Amniotic epithelial cell (primary cell): Measurements from ENCODE around the gene JCHAIN.
"Not testable (repeated sequence)": the region's sequence is repeated elsewhere in the genome, so short reads cannot be mapped to it uniquely, and the experiment has no call there.

Experiments
- DNase-seq: peaks from one replicate; pipeline ENCODE4 v3.0.0-alpha.2; 2010; ENCODE audit warnings: low read depth

Gene JCHAIN

DNA sequence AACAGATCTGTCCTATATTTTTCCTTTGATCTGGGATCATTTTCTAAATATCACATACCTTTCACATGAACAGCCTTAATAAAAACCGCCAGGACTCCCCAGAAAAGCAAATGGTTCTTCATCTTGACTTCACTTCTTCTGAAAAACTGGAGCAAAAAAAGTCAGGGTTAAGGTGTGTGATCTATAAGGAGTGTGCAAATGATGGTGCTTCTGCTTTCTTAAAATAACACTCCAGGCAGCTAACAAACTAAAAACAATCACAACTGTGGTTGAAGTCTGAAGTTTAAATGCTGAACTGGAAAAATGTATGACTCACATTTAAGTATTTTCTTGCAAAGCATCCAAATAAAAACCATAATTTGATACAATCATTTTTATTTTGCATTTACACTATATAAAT lies at the start of gene JCHAIN:
JCHAIN (minus strand) TSS at position 140 of the 400 bp plus-strand sequence; CDS start at position 122, 18 bp downstream.
- DNase-seq = no peak

DNA sequence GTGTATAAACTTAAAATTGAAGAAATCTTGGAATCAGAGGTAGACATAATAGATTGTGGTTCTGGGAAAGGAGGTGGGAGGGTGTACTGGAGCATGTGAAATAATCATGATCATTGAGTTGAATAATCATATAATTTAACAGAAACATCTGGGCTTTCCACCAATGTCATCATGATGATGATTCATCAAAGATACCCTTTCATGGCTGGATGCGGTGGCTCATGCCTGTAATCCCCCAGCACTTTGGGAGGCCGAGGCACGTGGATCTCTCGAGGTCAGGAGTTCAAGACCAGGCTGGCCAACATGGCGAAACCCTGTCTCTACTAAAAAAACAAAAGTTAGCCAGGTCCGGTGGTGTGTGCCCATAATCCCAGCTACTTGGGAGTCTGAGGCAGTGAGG lies 48.8 kb upstream of the JCHAIN start:
- DNase-seq = peak; percentile 30

DNA sequence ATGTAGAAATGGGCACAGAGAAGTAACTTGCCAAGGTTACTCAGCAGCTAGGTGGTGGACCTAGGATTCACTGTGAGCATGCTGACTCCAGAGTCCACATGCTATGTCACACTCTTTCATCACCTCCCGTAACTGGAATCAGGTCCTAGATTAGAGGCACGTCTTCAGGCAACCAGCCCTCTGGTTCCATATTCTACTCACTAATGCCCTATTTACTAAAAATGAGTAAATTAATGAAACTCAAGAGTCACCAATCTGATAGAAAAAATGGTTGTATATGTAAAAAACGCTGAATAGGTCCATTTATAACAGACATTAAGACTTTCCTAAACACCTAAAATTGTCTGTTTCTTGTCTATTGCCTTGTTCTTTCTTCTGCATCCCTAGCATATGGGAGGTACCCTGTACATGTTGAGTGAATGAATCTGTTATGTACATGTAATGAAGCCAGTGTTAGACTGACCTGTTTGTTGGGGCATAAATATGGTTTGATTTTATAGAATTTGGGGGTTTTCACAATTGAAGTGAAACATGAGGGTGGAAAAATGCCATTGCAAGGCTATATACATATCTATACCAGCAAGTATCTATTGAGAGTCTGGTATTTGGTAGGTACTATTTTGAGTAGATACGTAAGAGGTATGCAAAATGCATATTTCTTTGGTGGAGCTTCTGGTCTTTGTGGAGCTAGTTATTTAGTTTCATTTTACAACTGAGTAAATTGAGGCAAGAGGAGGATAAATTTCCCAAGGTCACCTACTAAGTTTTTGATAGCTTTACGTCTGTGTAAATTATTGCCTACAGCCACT lies 48.0 kb upstream of the JCHAIN start:
- DNase-seq = peak; percentile 36

DNA sequence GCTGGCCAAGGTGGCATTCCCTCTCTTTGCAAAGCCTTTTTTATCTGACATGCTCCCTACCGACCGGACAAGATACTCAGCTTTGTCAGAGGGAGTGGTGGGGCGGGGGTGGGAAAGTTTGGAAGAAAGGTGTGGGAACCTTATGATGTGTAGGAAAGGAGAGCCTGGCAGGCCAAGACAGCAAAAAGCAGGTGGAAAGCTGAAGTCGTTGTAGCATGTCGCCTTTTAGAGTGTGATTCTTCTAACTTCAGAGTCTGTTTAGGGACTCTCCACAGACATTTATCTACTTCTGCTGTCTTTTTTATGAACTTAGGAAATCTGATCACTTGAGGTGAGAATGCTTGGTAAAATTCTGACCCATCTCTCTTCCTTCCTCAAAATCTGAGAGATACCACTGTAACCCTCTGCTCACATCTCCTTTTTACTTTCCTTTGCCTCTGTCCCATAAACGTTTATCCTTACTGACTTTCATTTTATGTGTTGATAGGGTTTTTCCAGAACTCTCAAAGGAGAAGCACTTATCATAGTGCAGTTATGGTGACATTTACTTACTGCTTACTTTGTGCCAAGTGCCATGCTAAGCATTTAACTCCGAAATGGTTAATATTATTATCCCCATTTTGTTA lies 47.3 kb upstream of the JCHAIN start:
- DNase-seq = no peak

DNA sequence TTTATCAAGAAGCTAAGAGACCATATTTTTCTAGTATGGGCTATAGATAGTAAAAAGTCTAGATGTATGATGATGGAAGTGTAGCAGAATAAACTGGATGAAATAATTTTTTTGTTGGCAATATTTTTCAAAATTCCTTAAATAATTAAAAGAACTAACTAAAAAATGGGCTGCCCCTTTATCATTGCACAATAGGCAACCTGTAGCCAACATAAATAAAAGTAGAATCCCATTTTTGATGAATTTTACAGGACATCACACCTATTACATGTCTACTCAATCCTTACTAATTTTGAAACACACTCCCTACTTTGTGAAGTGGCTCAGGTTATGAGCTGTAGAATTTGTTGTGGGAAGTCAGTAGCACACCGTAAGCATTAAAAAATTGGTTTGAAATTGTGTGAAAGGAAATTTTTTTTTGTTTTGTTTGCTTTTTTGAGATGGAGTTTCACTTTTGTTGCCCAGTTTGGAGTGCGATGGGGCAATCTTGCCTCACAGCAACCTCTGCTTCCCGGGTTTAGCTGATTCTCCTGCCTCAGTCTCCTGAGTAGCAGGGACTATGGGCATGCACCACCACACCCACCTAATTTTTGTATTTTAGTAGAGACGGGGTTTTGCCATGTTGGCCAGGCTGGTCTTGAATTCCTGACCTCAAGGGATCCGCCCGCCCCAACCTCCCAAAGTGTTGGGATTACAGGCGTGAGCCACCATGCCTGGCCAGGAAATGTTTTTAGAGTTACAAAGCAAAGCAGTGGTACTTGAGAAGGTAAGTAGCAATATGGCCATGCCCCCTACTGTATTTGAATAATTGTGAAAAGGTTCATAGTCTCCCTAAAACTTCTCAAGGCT lies 46.5 kb upstream of the JCHAIN start:
- no peak for DNase-seq

DNA sequence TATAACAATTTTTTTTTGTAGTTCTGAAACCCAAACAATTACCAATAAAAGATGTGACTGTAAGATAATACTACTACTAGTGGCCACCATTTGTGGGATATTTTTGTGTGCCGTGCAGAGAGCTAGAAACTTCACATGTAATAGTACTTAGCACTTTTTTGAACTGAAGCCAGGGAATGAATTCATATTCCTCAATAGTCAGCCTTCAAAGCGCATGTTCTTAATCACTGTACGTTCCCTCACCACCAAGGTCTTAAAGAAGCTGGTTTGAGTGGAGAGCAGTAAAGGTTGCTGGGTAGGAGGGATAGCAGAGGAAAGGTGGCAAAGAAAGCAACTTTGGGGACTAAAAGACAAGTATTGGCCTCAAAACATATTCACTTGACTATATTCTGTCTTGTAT lies 45.8 kb upstream of the JCHAIN start:
- DNase-seq = no peak

DNA sequence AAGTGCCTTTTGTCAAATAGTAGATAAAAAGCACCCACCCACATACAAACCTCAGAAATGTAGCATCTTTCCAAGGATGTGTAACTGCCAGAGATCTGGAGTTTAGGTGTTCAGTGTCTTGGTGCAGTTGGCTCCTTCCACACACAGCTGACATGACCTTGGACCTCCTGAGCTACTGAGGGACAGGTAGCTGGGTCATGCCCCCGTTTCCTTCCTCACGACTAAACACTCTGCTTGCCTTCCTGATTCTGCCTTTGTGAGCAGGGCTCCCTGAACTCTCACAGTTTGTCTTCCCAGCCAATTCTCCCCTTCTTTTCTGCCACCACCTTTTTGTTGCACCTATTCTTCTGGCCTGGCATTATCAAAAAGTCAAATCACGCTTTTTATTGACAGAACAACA lies 45.3 kb upstream of the JCHAIN start:
- no peak for DNase-seq

DNA sequence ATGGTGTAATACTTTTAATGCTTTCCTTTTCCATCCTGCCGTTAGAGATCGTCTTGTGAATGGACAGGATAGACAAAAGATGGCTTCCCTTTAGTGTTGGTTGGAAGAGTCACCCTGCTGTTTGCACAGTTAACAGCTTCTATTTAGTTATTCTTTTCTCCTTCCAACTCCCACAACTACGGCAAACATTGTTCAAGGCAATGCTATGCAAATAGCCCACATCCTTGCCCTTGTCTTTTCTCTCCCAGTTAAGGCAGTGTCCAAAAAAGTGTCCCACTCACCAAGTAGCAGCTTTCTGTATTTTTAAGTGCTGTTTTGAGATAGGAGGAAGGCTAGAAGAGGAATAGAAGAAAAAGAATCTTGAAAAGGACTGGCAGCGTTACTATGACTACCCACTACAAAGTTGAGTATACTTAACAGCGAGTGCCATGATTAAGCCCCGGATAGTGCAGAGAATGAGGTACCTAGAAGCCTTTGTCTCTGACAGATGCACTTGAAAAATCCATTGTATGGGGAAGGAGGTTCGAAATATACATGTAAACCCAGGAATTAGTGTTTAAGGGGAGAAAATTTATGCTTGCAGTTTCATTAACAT lies 43.4 kb upstream of the JCHAIN start:
- DNase-seq = no peak

DNA sequence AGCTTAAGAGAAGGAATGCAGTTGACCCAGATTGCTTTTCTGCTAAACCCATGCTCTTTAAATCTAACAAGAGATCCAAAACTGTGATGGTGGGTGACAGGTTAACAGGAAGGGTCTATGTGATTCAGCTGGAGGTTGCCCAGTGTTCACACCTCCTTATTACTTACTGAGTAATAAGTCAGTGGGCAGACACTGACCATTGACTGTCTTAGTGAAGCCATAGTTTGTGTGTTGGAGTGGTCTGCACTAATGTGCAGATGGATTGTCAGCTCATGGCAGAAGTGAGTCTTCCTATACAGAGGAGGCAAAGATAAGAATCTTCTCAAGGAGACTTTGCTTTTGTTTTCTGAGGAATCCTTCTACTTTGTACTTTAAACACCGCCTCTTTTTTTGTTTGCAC lies 40.2 kb upstream of the JCHAIN start:
- DNase-seq = no peak

DNA sequence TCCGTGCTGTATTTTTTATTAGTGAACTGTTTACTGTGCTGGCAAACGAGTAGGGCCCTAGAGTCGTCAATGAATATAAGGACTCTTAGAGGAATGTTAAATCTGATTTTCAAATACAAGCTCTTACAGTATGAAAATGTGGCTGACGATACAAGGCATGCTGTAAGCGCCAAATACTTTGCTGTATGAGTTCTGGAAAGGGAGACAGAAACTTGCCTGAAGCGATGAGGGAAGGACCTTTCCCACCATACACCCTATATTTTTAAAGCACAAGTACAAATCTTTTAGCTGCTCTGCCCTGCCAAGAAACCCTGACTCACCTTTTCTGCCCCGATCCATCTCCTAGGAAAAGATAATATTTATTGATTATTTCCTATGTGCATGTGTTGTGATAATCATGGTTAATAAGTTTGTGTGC lies 39.7 kb upstream of the JCHAIN start:
- no peak for DNase-seq

DNA sequence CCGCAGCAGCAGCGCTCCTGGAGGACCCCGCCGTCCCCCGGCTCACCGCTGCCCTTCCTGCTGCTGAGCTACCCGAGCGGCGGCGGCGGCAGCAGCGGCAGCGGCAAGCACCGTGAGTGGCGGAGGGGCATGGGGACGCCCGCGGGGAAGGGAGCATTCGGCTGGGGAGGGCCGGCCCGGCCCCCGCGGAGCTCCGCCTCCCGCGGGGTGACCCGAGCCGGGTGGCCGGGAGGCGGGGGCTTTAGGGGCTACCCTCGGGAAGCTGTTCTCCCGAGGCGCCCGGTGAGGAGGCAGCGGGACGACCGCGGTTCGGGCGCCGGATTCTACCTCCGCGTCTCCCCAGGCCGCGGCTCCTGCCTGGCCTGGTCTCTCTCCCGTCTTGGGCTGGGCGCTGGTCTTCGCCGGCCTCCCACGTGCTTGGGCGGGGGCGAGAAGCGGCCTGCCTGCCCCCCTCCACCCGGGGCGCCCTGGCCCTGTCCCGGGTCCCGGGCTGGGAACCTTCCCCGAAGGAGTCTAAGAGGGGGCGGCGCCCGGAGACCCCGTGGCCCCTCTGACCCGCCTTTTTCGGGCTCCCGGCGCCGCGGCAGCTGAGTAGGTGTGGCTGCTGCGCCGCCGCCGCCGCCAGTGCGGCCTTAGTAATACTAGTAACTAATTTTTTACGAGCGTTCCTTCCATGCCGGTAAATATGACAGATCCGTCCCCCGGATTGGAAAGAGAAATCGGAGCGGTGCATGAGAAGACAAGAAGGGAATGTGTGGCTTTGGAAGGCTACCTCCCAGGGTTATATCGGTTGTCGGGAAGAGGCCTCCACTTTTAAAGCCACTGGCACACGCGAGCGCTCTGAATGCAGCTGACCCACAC lies 39.1 kb upstream of the JCHAIN start:
- DNase-seq = peak; percentile 50

DNA sequence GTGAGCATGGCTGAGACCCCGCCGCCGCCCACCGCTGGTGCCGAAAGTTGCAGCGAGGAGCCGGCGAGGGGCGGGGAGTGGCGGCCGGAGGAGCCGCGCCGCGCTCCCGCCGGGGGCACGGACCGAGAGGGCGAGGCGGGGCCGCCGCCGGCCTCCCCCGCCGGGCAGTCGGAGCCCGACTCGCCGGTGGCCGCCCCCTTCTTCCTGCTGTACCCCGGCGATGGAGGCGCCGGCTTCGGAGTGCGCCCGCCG lies 38.5 kb upstream of the JCHAIN start:
- no peak for DNase-seq

DNA sequence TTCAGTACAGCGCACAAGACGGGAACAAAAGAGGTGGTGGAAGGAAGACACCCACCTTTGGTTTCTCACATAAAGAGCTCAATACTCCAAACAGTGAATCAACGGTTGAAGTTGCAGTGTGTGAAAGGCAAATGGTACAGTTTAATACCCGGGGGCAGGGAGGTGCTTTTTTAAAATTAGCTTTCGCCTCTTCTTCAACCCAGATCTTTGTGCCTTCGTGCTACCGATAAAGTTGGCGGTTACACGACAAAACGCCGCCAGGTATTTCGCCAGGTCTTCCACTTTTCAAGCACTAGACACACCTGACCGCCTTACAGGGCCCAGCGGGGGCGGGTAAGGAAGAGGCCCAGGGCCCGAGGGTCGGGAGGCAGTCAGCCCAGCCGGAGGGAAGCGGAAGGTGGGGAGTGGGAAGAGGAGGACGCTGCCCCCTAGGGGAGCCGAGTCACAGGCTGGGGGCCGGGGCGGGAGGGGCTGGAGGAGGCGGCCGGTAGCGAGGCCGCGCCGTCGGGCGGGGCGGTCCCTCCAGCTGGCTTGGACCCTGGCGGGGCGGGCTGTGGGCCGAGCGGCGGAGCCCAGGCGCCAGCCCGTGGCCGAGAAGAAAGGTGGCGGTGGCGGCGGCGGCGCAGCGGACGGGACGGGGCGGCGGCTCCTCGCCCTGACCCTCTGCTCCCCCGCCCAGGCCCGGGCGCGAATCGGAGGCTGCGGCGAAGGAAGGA lies 38.1 kb upstream of the JCHAIN start:
- DNase-seq = peak; percentile 56

DNA sequence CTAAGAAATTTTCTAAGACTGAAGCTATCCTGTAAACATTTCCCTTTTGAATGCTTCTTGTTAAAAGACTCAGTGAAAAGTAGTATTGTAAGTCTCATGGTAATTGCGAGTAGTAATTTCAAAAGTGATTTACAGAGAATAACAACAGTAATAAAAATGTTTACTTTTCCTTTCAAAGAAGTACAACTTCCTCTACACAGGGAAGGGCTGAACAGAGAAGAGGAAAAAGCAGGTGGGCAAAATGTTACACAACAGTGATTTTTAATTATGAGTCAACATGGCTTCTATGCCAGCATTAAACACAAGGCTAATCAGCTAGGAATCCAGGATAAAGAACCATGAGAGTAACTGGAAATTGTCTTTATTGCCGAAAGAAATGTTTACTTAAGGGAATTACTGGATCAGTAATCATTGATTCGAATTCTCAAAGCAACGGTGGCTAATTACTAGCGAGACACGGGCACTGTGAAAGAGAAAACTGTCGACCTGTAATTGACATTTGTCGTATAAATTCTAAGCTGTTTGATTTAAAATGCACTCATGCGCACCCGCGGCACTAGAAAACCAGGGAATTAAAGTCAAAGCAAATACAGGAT lies 37.4 kb upstream of the JCHAIN start:
- DNase-seq = peak; percentile 66

DNA sequence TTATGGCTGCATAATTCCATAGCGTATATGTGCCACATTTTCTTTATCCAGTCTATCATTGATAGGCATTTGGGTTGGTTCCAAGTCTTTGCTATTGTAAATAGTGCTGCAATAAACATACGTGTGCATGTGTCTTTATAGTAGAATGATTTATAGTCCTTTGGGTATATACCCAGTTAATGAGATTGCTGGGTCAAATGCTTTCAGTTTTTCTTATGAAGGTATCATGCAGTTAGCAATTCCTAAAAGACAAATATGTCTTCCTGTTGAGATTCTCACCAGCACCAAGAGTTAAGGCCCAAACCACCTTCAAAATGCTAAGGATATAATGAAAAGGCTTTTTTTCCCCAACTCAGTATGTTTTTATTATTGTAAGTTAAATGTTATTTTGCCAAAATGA lies 36.3 kb upstream of the JCHAIN start:
- not testable (repeated sequence) for DNase-seq

DNA sequence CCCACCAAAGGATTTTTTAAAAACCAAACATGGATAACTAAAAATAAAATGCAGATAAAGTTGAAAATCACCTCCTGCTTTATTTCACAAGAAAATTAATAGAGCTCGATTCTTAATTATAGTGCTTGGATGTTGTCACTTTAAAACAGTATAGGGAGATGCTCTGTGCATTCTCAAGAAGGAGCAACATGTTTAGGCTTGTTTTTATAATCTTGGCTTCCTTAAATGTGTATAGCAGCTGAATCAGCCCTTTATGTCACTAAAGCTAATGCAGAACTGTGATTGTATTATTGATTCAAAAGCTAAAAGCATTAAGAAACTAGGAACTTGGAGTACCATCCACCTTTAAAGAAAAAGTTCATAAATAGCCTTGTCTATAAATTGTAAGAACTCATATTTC lies 35.0 kb upstream of the JCHAIN start:
- no peak for DNase-seq

DNA sequence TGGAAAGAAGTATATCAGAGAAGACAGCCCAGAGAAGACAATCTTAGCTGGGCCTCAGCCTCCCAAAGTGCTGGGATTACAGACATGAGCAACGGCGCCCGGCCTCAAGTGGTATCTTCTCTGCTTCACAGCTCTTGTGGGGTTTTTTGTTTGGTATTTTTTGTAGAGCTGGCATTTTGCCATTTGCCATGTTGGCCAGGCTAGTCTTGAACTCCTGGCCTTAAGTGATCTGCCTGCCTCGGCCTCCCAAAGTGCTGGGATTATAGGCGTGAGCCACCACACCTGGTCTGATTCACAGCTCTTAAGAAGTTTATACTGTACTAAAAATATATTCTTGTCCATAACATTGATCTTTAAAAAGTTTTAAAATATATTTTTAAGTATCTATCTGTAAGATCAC lies 34.4 kb upstream of the JCHAIN start:
- DNase-seq = no peak

DNA sequence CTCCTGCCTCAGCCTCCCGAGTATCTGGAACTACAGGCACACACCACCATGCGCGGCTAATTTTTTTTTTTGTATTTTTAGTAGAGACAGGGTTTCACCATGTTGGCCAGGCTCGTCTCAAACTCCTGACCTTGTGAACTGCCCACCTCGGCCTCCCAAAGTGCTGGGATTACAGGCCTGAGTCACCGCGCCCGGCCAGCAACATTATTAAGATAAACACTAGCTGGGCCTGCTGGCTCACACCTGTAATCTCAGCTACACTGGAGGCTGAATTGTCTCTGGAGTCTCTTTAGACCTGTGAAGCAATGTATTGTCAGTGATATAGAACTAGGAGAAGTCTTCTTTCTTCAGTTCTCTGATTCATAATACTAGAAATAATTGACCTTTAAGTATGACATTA lies 32.1 kb upstream of the JCHAIN start:
- peak; percentile 56 for DNase-seq

DNA sequence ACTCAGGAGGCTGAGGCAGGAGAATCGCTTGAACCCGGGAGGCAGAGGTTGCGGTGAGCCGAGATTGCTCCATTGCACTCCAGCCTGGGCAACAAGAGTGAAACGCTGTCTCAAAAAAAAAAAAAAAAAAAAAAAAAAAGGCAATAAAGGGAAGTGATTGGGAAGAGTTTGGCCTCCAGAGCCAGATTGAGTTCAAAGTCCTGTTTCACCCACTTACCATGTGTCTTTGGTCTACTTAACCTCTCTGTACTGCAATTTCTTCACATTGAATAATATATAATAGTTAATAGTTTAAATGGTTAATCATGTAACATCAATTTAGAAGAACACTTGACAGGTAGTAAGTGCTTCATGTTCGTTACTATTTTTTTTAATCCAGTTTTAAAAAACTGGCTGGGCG lies 28.3 kb upstream of the JCHAIN start:
- DNase-seq = not testable (repeated sequence)

DNA sequence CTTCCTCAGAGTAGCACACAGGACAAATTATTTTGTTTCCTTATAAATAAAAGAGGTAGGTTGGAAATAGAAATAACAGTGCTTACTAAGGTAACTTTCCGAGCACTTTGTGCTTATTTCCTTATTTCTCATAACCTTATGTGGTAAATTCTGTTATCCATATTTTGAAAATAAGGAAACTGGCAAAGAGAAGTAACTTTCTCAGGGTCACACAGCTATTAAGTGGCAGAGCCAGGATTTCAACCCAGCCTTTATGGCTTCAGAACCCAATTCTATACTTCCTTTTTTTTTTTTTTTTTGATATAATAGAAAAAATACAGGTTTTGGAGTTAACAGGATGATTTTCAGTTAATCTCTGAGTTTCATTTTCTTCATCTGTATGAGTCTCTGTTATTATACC lies 25.4 kb upstream of the JCHAIN start:
- DNase-seq = no peak

DNA sequence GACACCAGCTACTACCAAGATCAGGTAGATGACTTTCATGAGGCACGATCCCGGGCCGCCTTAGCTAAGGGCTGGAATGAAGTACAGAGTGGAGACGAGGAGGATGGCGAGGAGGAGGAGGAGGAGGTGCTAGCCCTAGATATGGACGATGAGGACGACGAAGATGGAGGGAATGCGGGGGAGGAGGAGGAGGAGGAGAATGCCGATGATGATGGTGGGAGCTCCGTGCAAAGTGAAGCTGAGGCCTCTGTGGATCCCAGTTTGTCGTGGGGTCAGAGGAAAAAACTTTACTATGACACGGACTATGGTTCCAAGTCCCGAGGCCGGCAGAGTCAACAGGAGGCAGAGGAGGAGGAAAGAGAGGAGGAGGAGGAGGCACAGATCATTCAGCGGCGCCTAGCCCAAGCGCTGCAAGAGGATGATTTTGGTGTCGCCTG lies 22.5 kb upstream of the JCHAIN start:
- peak; percentile 41 for DNase-seq
